ENCODE results near the gene GPR52. TPM values are rescaled to one million over a fixed set of nuclear protein-coding genes. Genes with fewer than 3 reads are reported as not detected.

The GPR52 gene, protein sequence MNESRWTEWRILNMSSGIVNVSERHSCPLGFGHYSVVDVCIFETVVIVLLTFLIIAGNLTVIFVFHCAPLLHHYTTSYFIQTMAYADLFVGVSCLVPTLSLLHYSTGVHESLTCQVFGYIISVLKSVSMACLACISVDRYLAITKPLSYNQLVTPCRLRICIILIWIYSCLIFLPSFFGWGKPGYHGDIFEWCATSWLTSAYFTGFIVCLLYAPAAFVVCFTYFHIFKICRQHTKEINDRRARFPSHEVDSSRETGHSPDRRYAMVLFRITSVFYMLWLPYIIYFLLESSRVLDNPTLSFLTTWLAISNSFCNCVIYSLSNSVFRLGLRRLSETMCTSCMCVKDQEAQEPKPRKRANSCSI
- total RNA-seq = 0.54 and 1.1 TPM in 2 replicates
- long read RNA-seq = 0 reads

DNA sequence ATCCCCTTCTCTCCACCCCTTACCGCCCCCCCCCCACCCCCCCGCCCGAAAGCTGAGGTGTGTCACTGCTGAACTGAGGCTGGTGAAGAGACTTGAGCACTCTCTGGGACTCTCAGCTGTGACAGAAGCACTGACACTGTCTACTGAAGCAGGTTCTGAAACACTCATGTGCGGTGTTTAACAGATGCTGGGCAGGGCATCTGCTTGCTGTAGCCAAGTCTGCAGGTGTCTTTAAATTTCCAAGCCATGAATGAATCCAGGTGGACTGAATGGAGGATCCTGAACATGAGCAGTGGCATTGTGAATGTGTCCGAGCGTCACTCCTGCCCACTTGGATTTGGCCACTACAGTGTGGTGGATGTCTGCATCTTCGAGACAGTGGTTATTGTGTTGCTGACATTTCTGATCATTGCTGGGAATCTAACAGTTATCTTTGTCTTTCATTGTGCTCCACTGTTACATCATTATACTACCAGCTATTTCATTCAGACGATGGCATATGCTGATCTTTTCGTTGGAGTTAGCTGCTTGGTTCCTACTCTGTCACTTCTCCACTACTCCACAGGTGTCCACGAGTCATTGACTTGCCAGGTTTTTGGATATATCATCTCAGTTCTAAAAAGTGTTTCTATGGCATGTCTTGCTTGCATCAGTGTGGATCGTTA, at the start of gene GPR52:
Gene GPR52, plus strand, starts transcription at position 99 of the 665 bp plus-strand sequence. Its CDS starts 148 bp downstream, at position 247.
- TF ChIP-seq, protein P1, sequence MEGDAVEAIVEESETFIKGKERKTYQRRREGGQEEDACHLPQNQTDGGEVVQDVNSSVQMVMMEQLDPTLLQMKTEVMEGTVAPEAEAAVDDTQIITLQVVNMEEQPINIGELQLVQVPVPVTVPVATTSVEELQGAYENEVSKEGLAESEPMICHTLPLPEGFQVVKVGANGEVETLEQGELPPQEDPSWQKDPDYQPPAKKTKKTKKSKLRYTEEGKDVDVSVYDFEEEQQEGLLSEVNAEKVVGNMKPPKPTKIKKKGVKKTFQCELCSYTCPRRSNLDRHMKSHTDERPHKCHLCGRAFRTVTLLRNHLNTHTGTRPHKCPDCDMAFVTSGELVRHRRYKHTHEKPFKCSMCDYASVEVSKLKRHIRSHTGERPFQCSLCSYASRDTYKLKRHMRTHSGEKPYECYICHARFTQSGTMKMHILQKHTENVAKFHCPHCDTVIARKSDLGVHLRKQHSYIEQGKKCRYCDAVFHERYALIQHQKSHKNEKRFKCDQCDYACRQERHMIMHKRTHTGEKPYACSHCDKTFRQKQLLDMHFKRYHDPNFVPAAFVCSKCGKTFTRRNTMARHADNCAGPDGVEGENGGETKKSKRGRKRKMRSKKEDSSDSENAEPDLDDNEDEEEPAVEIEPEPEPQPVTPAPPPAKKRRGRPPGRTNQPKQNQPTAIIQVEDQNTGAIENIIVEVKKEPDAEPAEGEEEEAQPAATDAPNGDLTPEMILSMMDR (IDR thresholded peaks at IDR 0.05) = no peak
- no peaks in the 10 kb centered on the region for H3K27me3 Mint-ChIP-seq (ENCODE audit: unreplicated experiment)
- no peak within 1 kb of the TSS for H3K27ac Mint-ChIP-seq (ENCODE audit: unreplicated experiment)
- H3K36me3 Mint-ChIP-seq (ENCODE audit: unreplicated experiment) = no peaks in the 10 kb centered on the region
- H3K4me1 Mint-ChIP-seq (ENCODE audit: unreplicated experiment) = no peaks in the 10 kb centered on the region
- no peaks in the 10 kb centered on the region for H3K9me3 Mint-ChIP-seq (ENCODE audit: unreplicated experiment)
- no peak within 1 kb of the TSS for H3K4me3 Mint-ChIP-seq (ENCODE audit: unreplicated experiment)
- DNase-seq (ENCODE audit: extremely low spot score, unreplicated experiment) = no peak

DNA sequence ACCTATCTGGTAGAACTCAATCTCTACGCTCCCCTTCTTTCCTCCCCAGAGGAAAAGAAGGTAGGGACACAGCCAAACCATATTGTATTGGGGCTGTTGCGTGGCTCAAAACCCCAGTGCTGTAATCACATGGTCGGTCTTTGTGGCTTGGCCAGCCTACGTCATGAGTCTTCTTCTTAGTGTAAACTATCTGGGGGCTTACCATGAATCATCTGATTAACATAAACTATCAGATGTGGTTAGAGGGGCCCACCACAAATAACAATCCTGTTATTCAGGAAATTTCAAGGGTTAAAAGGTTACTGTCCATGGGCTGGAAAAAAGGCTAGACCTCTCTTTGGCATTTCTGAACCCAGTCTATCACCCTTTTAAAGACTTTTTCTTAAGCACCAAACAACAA, 49.5 kb upstream of the GPR52 start:
- no peak for DNase-seq (ENCODE audit: extremely low spot score, unreplicated experiment)
- no peak overlapping the region for H3K27ac Mint-ChIP-seq (ENCODE audit: unreplicated experiment)

DNA sequence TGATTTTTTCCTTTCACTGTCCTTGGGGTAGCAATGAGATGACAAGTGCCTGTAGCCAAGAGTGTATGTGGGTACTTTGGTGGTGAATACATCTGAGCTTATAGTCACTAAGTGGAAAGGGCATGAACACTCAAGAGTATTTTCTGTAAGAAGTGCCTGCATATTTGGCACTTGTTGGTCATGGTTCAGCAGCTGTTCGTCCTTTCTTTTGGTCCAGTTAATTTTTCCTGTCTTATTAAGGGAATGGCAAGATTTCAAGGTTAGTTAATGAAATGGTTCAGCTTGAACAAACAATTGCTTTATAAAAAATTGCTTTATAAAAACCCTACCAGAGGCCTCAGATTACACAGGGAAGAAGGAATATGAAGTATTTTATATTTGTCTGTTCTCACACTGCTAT, 48.6 kb upstream of the GPR52 start:
- DNase-seq (ENCODE audit: extremely low spot score, unreplicated experiment) = no peak
- TF ChIP-seq, protein P1 (IDR thresholded peaks at IDR 0.05) = no peak
- Mint-ChIP-seq H3K9me3 (ENCODE audit: unreplicated experiment) (no peaks in the 10 kb centered on the region), H3K4me3 (ENCODE audit: unreplicated experiment) (no peak overlapping the region), H3K36me3 (ENCODE audit: unreplicated experiment) (peaks cover 4% of the 10 kb centered on the region), H3K4me1 (ENCODE audit: unreplicated experiment) (no peaks in the 10 kb centered on the region), H3K27ac (ENCODE audit: unreplicated experiment) (no peak overlapping the region), H3K27me3 (ENCODE audit: unreplicated experiment) (no peaks in the 10 kb centered on the region)

More for the DNA sequence above, 49.5 kb upstream of the GPR52 start:
- no peaks in the 10 kb centered on the region for H3K27me3 Mint-ChIP-seq (ENCODE audit: unreplicated experiment)
- H3K36me3 Mint-ChIP-seq (ENCODE audit: unreplicated experiment) = peaks cover 4% of the 10 kb centered on the region
- H3K4me3 Mint-ChIP-seq (ENCODE audit: unreplicated experiment) = no peak overlapping the region
- no peaks in the 10 kb centered on the region for H3K4me1 Mint-ChIP-seq (ENCODE audit: unreplicated experiment)
- H3K9me3 Mint-ChIP-seq (ENCODE audit: unreplicated experiment) = peaks cover 6% of the 10 kb centered on the region
- TF ChIP-seq, protein P1 (IDR thresholded peaks at IDR 0.05) = no peak

DNA sequence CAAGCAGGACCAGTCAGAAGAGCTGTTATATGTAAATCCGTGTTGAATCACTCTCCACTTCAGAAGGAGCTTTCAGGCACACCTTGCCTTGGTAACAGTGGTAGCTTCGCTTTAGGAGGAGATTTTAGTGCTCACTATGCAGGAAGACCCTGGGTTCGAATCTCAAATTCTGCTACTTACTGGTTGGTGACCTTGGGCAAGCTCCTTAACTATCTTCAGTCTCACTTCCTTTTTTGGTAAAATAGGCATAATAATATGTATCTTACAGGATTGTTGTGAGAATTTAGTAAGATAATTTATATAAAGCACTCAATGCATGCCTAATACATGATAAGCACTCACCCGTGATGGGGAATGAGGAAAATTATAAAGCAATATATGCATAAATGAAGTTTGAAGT, 46.7 kb upstream of the GPR52 start:
- no peaks in the 10 kb centered on the region for H3K4me1 Mint-ChIP-seq (ENCODE audit: unreplicated experiment)
- no peak overlapping the region for H3K4me3 Mint-ChIP-seq (ENCODE audit: unreplicated experiment)
- no peak for DNase-seq (ENCODE audit: extremely low spot score, unreplicated experiment)
- no peaks in the 10 kb centered on the region for H3K9me3 Mint-ChIP-seq (ENCODE audit: unreplicated experiment)
- peaks cover 4% of the 10 kb centered on the region for H3K36me3 Mint-ChIP-seq (ENCODE audit: unreplicated experiment)
- TF ChIP-seq, protein P1 (IDR thresholded peaks at IDR 0.05) = no peak
- no peaks in the 10 kb centered on the region for H3K27me3 Mint-ChIP-seq (ENCODE audit: unreplicated experiment)
- H3K27ac Mint-ChIP-seq (ENCODE audit: unreplicated experiment) = no peak overlapping the region

DNA sequence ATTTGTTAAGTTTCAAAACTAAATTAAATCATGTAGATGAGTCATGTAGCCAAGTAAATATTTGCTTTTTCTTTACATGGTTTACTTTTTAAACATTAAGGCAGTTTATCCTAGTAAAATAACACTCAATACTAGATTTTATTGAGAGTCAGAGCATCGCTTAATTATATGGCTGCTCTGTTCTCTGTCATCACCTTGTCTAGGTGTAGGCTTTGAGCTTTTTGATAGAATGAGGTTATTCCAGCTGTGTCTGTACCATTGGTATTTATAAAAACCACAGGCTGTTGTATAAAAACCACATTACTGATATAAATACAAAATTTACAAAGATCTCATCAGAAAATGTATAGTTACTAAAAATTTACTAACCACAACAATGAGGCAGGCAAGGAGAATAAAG, 42.5 kb upstream of the GPR52 start:
- TF ChIP-seq, protein P1 (IDR thresholded peaks at IDR 0.05) = no peak
- no peaks in the 10 kb centered on the region for H3K36me3 Mint-ChIP-seq (ENCODE audit: unreplicated experiment)
- peaks cover 3% of the 10 kb centered on the region for H3K4me1 Mint-ChIP-seq (ENCODE audit: unreplicated experiment)
- peaks cover 3% of the 10 kb centered on the region for H3K9me3 Mint-ChIP-seq (ENCODE audit: unreplicated experiment)
- H3K4me3 Mint-ChIP-seq (ENCODE audit: unreplicated experiment) = no peak overlapping the region
- H3K27ac Mint-ChIP-seq (ENCODE audit: unreplicated experiment) = no peak overlapping the region
- no peak for DNase-seq (ENCODE audit: extremely low spot score, unreplicated experiment)
- H3K27me3 Mint-ChIP-seq (ENCODE audit: unreplicated experiment) = no peaks in the 10 kb centered on the region
